H9 (cell line): ENCODE data around the gene DMAP1. TPM values are rescaled to one million over a fixed set of nuclear protein-coding genes. Genes with fewer than 3 reads are reported as not detected.

ENCODE experiments used
- DNase-seq: peaks from one replicate; pipeline ENCODE4 v3.0.0-alpha.2; 2017
- H2AFZ ChIP-seq: one replicate; pipeline ENCODE4 v1.6.1; 2013; ENCODE audit warnings: mild to moderate bottlenecking, low read length, control low read depth, moderate library complexity
- H2AK5ac ChIP-seq: 2 replicates; pipeline ENCODE4 v1.6.1; 2013; ENCODE audit warnings: low read length, control low read depth, mixed read lengths; ENCODE audit not compliant: insufficient read length
- H2BK120ac ChIP-seq: one replicate; pipeline ENCODE4 v1.6.1; 2013; ENCODE audit warnings: low read depth, mild to moderate bottlenecking, low read length, control low read depth, inconsistent platforms; ENCODE audit not compliant: poor library complexity, severe bottlenecking
- H2BK12ac ChIP-seq: 2 replicates; pipeline ENCODE4 v1.6.1; 2013; ENCODE audit warnings: low read length, control low read depth, mixed read lengths, low read depth; ENCODE audit not compliant: insufficient read length
- H2BK15ac ChIP-seq: 2 replicates; pipeline ENCODE4 v1.6.1; 2013; ENCODE audit warnings: low read depth, low read length, control low read depth
- H2BK20ac ChIP-seq: one replicate; pipeline ENCODE4 v1.6.1; 2013; ENCODE audit warnings: low read depth, mild to moderate bottlenecking, low read length, control low read depth, inconsistent platforms; ENCODE audit not compliant: poor library complexity, severe bottlenecking
- H2BK5ac ChIP-seq: 2 replicates; pipeline ENCODE4 v1.6.1; 2013; ENCODE audit warnings: low read length, control low read depth, mixed read lengths; ENCODE audit not compliant: insufficient read length
- H3K14ac ChIP-seq: 2 replicates; pipeline ENCODE4 v1.6.1; 2013; ENCODE audit warnings: low read length, control low read depth; ENCODE audit not compliant: insufficient read depth
- H3K18ac ChIP-seq: 2 replicates; pipeline ENCODE4 v1.6.1; 2013; ENCODE audit warnings: low read depth, mild to moderate bottlenecking, mixed read lengths, low read length, control low read depth; ENCODE audit not compliant: insufficient read length
- H3K23ac ChIP-seq: 2 replicates; pipeline ENCODE4 v1.6.1; 2013; ENCODE audit warnings: low read length, control low read depth, mixed read lengths, low read depth; ENCODE audit not compliant: insufficient read length
- H3K23me2 ChIP-seq: 2 replicates; pipeline ENCODE4 v1.6.1; 2013; ENCODE audit warnings: low read depth, mild to moderate bottlenecking, mixed read lengths, low read length, control low read depth; ENCODE audit not compliant: insufficient read length, poor library complexity, severe bottlenecking
- H3K27ac ChIP-seq: 2 replicates; pipeline ENCODE4 v1.5.1; 2013; ENCODE audit warnings: low read length, control low read depth, mixed read lengths, low read depth; ENCODE audit not compliant: insufficient read length
- H3K27me3 ChIP-seq: 2 replicates; pipeline ENCODE4 v1.6.1; 2013; ENCODE audit warnings: low read length, control low read depth, inconsistent platforms; ENCODE audit not compliant: insufficient read depth
- H3K4ac ChIP-seq: 2 replicates; pipeline ENCODE4 v1.6.1; 2013; ENCODE audit warnings: low read depth, mild to moderate bottlenecking, control low read depth, inconsistent platforms, low read length, moderate library complexity
- H3K4me1 ChIP-seq: 2 replicates; pipeline ENCODE4 v1.6.1; 2013; ENCODE audit warnings: low read length, control low read depth, inconsistent platforms; ENCODE audit not compliant: insufficient read depth
- H3K4me2 ChIP-seq: 2 replicates; pipeline ENCODE4 v1.6.1; 2013; ENCODE audit warnings: low read length, control low read depth, mixed read lengths; ENCODE audit not compliant: insufficient read length, insufficient read depth
- H3K56ac ChIP-seq: 2 replicates; pipeline ENCODE4 v1.6.1; 2013; ENCODE audit warnings: low read depth, mild to moderate bottlenecking, mixed read lengths, low read length, control low read depth; ENCODE audit not compliant: insufficient read length
- H3K79me1 ChIP-seq: 2 replicates; pipeline ENCODE4 v1.6.1; 2013; ENCODE audit warnings: low read depth, mild to moderate bottlenecking, moderate library complexity, low read length, control low read depth, inconsistent platforms; ENCODE audit not compliant: insufficient read depth, poor library complexity, severe bottlenecking
- H3K79me2 ChIP-seq: 2 replicates; pipeline ENCODE4 v1.6.1; 2013; ENCODE audit warnings: low read length, control low read depth, inconsistent platforms; ENCODE audit not compliant: insufficient read depth
- H3K9ac ChIP-seq: 2 replicates; pipeline ENCODE4 v1.6.1; 2013; ENCODE audit warnings: low read length, control low read depth, mixed read lengths; ENCODE audit not compliant: insufficient read length; ENCODE audit errors: extremely low read depth
- H3K9me3 ChIP-seq: one replicate; pipeline ENCODE4 v1.6.1; 2013; ENCODE audit warnings: low read depth, low read length, inconsistent platforms; ENCODE audit not compliant: control insufficient read depth
- H3T11ph ChIP-seq: one replicate; pipeline ENCODE4 v1.6.1; 2013; ENCODE audit warnings: mild to moderate bottlenecking, low read length, control low read depth, inconsistent platforms
- H4K20me1 ChIP-seq: one replicate; pipeline ENCODE4 v1.6.1; 2013; ENCODE audit not compliant: control insufficient read depth, insufficient read length, insufficient read depth
- H4K5ac ChIP-seq: 2 replicates; pipeline ENCODE4 v1.6.1; 2013; ENCODE audit warnings: low read depth, mild to moderate bottlenecking, mixed read lengths, low read length, control low read depth; ENCODE audit not compliant: insufficient read length
- H4K8ac ChIP-seq: replicated peaks from 2 replicates; pipeline ENCODE4 v1.6.1; 2013; ENCODE audit warnings: low read length, control low read depth, mixed read lengths, low read depth; ENCODE audit not compliant: insufficient read length
- H4K91ac ChIP-seq: 2 replicates; pipeline ENCODE4 v1.6.1; 2013; ENCODE audit warnings: low read depth, mild to moderate bottlenecking, moderate library complexity, mixed read lengths, low read length, control low read depth; ENCODE audit not compliant: insufficient read length
- H3K27ac Mint-ChIP-seq, 3 experiments: 2 replicates in 2 of 3; 3 replicates in 1 of 3; pipeline ENCODE4 v1.8.0; 2020 to 2021; ENCODE audit warnings: mixed read lengths in 3 of 3, mild to moderate bottlenecking in 1 of 3, moderate library complexity in 1 of 3
- H3K27me3 Mint-ChIP-seq: 2 replicates; pipeline ENCODE4 v1.8.0; 2021; ENCODE audit warnings: low read depth, mild to moderate bottlenecking, moderate library complexity, mixed read lengths
- H3K36me3 Mint-ChIP-seq, 3 experiments: 2 replicates in 2 of 3; 3 replicates in 1 of 3; pipeline ENCODE4 v1.8.0; 2020 to 2021; ENCODE audit warnings: low read depth in 3 of 3, mixed read lengths in 3 of 3; ENCODE audit not compliant: insufficient read depth in 1 of 3
- H3K4me1 Mint-ChIP-seq, 2 experiments: 2 replicates each; pipeline ENCODE4 v1.8.0; 2020; ENCODE audit warnings: mixed read lengths in 2 of 2
- H3K4me3 Mint-ChIP-seq, 2 experiments: 2 replicates in 1 of 2; 3 replicates in 1 of 2; pipeline ENCODE4 v1.8.0; 2020 to 2021; ENCODE audit warnings: mild to moderate bottlenecking in 2 of 2, mixed read lengths in 2 of 2, moderate library complexity in 1 of 2
- H3K9me3 Mint-ChIP-seq, 2 experiments: 2 replicates in 1 of 2; 3 replicates in 1 of 2; pipeline ENCODE4 v1.8.0; 2020; ENCODE audit warnings: mild to moderate bottlenecking in 2 of 2, mixed read lengths in 2 of 2, moderate library complexity in 1 of 2
- WGBS: extraction: QIAGEN DNeasy Blood & Tissue Kit; methylation state at CpG from one replicate; pipeline ENCODE4 v1.1.7; 2013; ENCODE audit warnings: missing lambda C conversion rate, low lambda C conversion rate, mixed read lengths; ENCODE audit not compliant: insufficient read length; ENCODE audit errors: extremely low coverage; 5-methylcytosine and 5-hydroxymethylcytosine counted together
- total RNA-seq: library from RNA; stranded (reverse); gene quantifications from 2 replicates; pipeline ENCODE4 v1.2.1, GENCODE V29; 2021
- TF ChIP-seq, protein P1 (sequence below): fragments of 200-600 bp; sonication (generic); conservative IDR thresholded peaks from 3 replicates; pipeline ENCODE4 v1.8.0; 2021; ENCODE audit warnings: antibody characterized with exemption, mild to moderate bottlenecking

Gene DMAP1
- total RNA-seq, 1 experiment from 2014 or later: 55.3 TPM

DNA sequence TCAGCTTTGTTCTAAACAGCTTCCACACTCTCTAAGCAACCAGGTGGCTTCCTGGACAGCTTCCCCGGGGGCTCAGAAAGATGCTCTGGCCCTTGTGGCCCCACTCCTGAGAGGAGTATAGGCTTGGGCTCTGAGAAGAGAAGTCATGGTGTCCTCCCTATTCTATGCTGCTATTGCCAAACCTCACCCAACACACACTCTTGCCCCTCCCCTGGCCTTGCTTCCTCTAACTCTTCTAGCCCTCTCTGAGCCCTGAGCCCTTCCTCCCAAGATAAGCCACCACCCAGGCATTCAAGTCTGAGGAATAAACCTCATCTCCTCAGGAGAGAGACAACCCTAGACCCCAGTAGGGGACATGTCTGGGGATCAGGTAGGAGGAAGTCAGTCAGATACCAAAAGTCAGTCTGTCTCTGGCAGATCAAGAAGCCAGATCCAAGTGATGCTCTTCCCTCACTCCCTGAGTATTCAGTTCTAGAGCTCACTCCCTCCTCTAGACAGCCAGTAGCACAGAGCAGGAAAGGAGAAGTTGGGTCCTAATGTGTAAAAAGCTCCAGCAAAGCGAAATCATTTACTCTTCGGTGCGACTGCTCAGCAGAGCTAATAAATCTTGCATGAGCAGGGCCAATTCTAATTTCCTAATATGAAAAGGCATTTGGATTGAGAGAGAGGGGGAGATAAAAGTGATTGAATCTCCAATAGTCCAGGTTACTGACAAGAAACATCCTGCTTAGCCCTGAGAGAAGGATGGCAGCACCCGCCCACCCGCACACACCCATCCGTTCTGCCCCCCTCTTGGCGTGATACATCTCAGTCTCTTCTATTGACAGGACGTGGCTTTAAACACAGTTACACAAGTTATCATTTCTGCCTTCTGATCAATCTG is 50.5 kb downstream of the DMAP1 start:
- no peak overlapping the region for H4K5ac ChIP-seq
- no peaks in the 10 kb centered on the region for H3K79me1 ChIP-seq
- H3K9ac ChIP-seq: no peak overlapping the region
- no peak overlapping the region for H3K14ac ChIP-seq
- H3K27ac ChIP-seq: no peak overlapping the region
- H2AK5ac ChIP-seq: no peak overlapping the region
- no peaks in the 10 kb centered on the region for H3K79me2 ChIP-seq
- H3K56ac ChIP-seq: no peak overlapping the region
- H3T11ph ChIP-seq: no peak overlapping the region
- H3K4ac ChIP-seq: no peak overlapping the region
- H3K36me3 Mint-ChIP-seq: peaks cover 0 to 2% (median 0%) of the 10 kb centered on the region in 3 experiments; a peak in 4 of 7 replicates
- no peaks in the 10 kb centered on the region for H3K9me3 Mint-ChIP-seq
- no peak overlapping the region for H2AFZ ChIP-seq
- H4K8ac ChIP-seq: no peak overlapping the region
- no peaks in the 10 kb centered on the region for H3K27me3 Mint-ChIP-seq
- H3K23me2 ChIP-seq: no peaks in the 10 kb centered on the region
- H2BK120ac ChIP-seq: no peak overlapping the region
- no peak overlapping the region for H2BK12ac ChIP-seq
- no peak overlapping the region for H4K91ac ChIP-seq
- no peak overlapping the region for H2BK5ac ChIP-seq
- H2BK15ac ChIP-seq: no peak overlapping the region
- H3K4me1 Mint-ChIP-seq: peaks cover 25 to 36% of the 10 kb centered on the region in 2 experiments
- TF ChIP-seq, protein P1, sequence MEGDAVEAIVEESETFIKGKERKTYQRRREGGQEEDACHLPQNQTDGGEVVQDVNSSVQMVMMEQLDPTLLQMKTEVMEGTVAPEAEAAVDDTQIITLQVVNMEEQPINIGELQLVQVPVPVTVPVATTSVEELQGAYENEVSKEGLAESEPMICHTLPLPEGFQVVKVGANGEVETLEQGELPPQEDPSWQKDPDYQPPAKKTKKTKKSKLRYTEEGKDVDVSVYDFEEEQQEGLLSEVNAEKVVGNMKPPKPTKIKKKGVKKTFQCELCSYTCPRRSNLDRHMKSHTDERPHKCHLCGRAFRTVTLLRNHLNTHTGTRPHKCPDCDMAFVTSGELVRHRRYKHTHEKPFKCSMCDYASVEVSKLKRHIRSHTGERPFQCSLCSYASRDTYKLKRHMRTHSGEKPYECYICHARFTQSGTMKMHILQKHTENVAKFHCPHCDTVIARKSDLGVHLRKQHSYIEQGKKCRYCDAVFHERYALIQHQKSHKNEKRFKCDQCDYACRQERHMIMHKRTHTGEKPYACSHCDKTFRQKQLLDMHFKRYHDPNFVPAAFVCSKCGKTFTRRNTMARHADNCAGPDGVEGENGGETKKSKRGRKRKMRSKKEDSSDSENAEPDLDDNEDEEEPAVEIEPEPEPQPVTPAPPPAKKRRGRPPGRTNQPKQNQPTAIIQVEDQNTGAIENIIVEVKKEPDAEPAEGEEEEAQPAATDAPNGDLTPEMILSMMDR: no peak
- no peak for DNase-seq
- no peaks in the 10 kb centered on the region for H4K20me1 ChIP-seq
- peak overlapping the region in 1 of 3 experiments; percentile 19; a peak in 2 of 7 replicates for H3K27ac Mint-ChIP-seq
- no peak overlapping the region for H3K4me2 ChIP-seq
- H3K9me3 ChIP-seq: no peaks in the 10 kb centered on the region
- no peak overlapping the region for H2BK20ac ChIP-seq
- WGBS: no CpG with 5 or more reads among the region's 9 CpGs
- peaks cover 4% of the 10 kb centered on the region; the same call in 1 of the 2 replicates for H3K4me1 ChIP-seq
- H3K4me3 Mint-ChIP-seq: no peak overlapping the region
- H3K18ac ChIP-seq: no peak overlapping the region
- no peak overlapping the region for H3K23ac ChIP-seq
- H3K27me3 ChIP-seq: no peaks in the 10 kb centered on the region
